Breast epithelium (tissue), 3 donors: ENCODE results near the gene PDIA2.

Source experiments
- CTCF ChIP-seq, 3 donors: fragments of 450-650 bp; IDR thresholded peaks; one replicate each; pipeline ENCODE4 v1.5.1; 2016 to 2017; ENCODE audit warnings: antibody characterized with exemption in 3 of 3, mild to moderate bottlenecking in 3 of 3, moderate library complexity in 3 of 3
- POLR2AphosphoS5 ChIP-seq, 3 donors: sonication (generic); formaldehyde crosslinking; IDR thresholded peaks; one replicate each; pipeline ENCODE4 v1.6.1; 2017; ENCODE audit warnings: antibody characterized with exemption in 3 of 3

- TF ChIP-seq CTCF (IDR thresholded peaks at IDR 0.05), result no peak
- TF ChIP-seq POLR2AphosphoS5 (IDR thresholded peaks at IDR 0.05), result no peak
Measured at GRCh38 chr16:240559-240958, 42.4 kb upstream of the PDIA2 start.
